ENCODE data around the gene NLRP13. TPM values are rescaled to one million over a fixed set of nuclear protein-coding genes. Genes with fewer than 3 reads are reported as not detected.

NLRP13 gene
- total RNA-seq, 1 experiment from 2014 or later, result not detected

DNA sequence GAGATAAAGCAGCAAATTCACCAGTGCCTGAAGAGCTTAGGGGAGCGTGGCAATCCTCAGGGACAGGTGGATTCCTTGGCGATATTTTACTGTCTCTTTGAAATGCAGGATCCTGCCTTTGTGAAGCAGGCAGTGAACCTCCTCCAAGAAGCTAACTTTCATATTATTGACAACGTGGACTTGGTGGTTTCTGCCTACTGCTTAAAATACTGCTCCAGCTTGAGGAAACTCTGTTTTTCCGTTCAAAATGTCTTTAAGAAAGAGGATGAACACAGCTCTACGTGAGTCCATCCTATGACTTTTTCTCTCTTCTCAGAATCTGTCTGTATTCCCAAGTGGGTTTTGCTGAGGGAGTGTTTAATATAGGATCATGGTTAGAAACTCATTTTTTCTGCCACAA lies 73.2 kb downstream of the NLRP13 start:
- intact Hi-C loops (cut with micrococcal nuclease), result no loop called here
- TF ChIP-seq POLR2AphosphoS5 (IDR thresholded peaks at IDR 0.05; ENCODE audit: low read depth, low read length) (no peak), SIN3A (IDR thresholded peaks at IDR 0.05; ENCODE audit: low read depth) (no peak), EGR1 (IDR thresholded peaks at IDR 0.05; ENCODE audit: low read depth) (no peak), YY1 (IDR thresholded peaks at IDR 0.05; ENCODE audit: extremely low read depth, insufficient replicate concordance, low read depth, low read length) (no peak), CEBPB (IDR thresholded peaks at IDR 0.05; ENCODE audit: low read depth) (no peak), ZNF274 (IDR thresholded peaks at IDR 0.05; ENCODE audit: low read depth, low read length) (no peak)
- TF ChIP-seq, protein P1, sequence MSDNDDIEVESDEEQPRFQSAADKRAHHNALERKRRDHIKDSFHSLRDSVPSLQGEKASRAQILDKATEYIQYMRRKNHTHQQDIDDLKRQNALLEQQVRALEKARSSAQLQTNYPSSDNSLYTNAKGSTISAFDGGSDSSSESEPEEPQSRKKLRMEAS (IDR thresholded peaks at IDR 0.05), result no peak
- H3K4me2 ChIP-seq (ENCODE audit: low read length), result no peak overlapping the region
- ATAC-seq (no peak), DNase-seq (ENCODE audit: low read depth, low spot score) (no peak)
- H3K79me2 ChIP-seq (ENCODE audit: insufficient read depth, low read length), result no peaks in the 10 kb centered on the region
- H3K9ac ChIP-seq (ENCODE audit: low read length), result no peak overlapping the region
- H2AFZ ChIP-seq (ENCODE audit: low read depth, low read length, poor library complexity, severe bottlenecking), result no peak overlapping the region
- RAD21 ChIA-PET (ENCODE audit: low non-redundant PET in 1 of 2, low total read pairs in 2 of 2, uncharacterized antibody in 2 of 2, unreplicated experiment in 2 of 2), result no interaction called here
- H3K36me3 ChIP-seq (ENCODE audit: control insufficient read depth in 1 of 2, insufficient read depth in 2 of 2, low read length in 2 of 2), result no peaks in the 10 kb centered on the region
- BruUV-seq (replicated peaks), result no TSS peak
- no peaks in the 10 kb centered on the region for H3K9me3 ChIP-seq (ENCODE audit: control insufficient read depth in 1 of 2, insufficient read depth in 1 of 2, low read depth in 1 of 2, low read length in 2 of 2)
- POLR2A ChIA-PET, result no interaction called here
- H3K27me3 ChIP-seq (ENCODE audit: insufficient read depth, low read length), result no peaks in the 10 kb centered on the region
- CTCF ChIA-PET, result no interaction called here
- no peaks in the 10 kb centered on the region for H3K9me2 ChIP-seq (ENCODE audit: insufficient read depth)
- H3K4me3 ChIP-seq (replicated peaks in 1 of 2; ENCODE audit: low read depth in 1 of 2, low read length in 2 of 2), result no peak overlapping the region
- no peak overlapping the region for H3K27ac ChIP-seq (ENCODE audit: low read depth, low read length)
- no peaks in the 10 kb centered on the region for H3K4me1 ChIP-seq (ENCODE audit: control insufficient read depth in 1 of 2, insufficient read depth in 2 of 2, low read length in 2 of 2)
- H4K20me1 ChIP-seq (ENCODE audit: insufficient read depth), result no peaks in the 10 kb centered on the region

DNA sequence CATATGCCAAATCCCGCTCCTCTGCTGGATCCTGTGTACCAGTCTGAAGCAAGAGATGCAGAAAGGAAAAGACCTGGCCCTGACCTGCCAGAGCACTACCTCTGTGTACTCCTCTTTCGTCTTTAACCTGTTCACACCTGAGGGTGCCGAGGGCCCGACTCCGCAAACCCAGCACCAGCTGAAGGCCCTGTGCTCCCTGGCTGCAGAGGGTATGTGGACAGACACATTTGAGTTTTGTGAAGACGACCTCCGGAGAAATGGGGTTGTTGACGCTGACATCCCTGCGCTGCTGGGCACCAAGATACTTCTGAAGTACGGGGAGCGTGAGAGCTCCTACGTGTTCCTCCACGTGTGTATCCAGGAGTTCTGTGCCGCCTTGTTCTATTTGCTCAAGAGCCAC lies 73.7 kb downstream of the NLRP13 start:
- intact Hi-C loops (cut with micrococcal nuclease), result no loop called here
- ATAC-seq, result no peak
- TF ChIP-seq, protein P2, sequence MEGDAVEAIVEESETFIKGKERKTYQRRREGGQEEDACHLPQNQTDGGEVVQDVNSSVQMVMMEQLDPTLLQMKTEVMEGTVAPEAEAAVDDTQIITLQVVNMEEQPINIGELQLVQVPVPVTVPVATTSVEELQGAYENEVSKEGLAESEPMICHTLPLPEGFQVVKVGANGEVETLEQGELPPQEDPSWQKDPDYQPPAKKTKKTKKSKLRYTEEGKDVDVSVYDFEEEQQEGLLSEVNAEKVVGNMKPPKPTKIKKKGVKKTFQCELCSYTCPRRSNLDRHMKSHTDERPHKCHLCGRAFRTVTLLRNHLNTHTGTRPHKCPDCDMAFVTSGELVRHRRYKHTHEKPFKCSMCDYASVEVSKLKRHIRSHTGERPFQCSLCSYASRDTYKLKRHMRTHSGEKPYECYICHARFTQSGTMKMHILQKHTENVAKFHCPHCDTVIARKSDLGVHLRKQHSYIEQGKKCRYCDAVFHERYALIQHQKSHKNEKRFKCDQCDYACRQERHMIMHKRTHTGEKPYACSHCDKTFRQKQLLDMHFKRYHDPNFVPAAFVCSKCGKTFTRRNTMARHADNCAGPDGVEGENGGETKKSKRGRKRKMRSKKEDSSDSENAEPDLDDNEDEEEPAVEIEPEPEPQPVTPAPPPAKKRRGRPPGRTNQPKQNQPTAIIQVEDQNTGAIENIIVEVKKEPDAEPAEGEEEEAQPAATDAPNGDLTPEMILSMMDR (IDR thresholded peaks at IDR 0.05 in 2 of 3, conservative IDR thresholded peaks at IDR 0.05 in 1 of 3; ENCODE audit: borderline replicate concordance in 1 of 3, insufficient read depth in 1 of 3, low read depth in 2 of 3, low read length in 2 of 3), result no peak
- TF ChIP-seq EZH2phosphoT487 (IDR thresholded peaks at IDR 0.05; ENCODE audit: borderline replicate concordance) (no peak), JUND (IDR thresholded peaks at IDR 0.05) (no peak), ZFX (IDR thresholded peaks at IDR 0.05) (no peak), CBX3 (IDR thresholded peaks at IDR 0.05; ENCODE audit: low read depth) (no peak), EGR1 (IDR thresholded peaks at IDR 0.05; ENCODE audit: low read depth) (no peak), SIN3A (IDR thresholded peaks at IDR 0.05; ENCODE audit: low read depth) (no peak), YY1 (IDR thresholded peaks at IDR 0.05; ENCODE audit: extremely low read depth, insufficient replicate concordance, low read depth, low read length) (no peak), POLR2A (IDR thresholded peaks at IDR 0.05; ENCODE audit: borderline replicate concordance, extremely low read depth, insufficient read depth, insufficient read length) (no peak)
- TF ChIP-seq, protein P3, sequence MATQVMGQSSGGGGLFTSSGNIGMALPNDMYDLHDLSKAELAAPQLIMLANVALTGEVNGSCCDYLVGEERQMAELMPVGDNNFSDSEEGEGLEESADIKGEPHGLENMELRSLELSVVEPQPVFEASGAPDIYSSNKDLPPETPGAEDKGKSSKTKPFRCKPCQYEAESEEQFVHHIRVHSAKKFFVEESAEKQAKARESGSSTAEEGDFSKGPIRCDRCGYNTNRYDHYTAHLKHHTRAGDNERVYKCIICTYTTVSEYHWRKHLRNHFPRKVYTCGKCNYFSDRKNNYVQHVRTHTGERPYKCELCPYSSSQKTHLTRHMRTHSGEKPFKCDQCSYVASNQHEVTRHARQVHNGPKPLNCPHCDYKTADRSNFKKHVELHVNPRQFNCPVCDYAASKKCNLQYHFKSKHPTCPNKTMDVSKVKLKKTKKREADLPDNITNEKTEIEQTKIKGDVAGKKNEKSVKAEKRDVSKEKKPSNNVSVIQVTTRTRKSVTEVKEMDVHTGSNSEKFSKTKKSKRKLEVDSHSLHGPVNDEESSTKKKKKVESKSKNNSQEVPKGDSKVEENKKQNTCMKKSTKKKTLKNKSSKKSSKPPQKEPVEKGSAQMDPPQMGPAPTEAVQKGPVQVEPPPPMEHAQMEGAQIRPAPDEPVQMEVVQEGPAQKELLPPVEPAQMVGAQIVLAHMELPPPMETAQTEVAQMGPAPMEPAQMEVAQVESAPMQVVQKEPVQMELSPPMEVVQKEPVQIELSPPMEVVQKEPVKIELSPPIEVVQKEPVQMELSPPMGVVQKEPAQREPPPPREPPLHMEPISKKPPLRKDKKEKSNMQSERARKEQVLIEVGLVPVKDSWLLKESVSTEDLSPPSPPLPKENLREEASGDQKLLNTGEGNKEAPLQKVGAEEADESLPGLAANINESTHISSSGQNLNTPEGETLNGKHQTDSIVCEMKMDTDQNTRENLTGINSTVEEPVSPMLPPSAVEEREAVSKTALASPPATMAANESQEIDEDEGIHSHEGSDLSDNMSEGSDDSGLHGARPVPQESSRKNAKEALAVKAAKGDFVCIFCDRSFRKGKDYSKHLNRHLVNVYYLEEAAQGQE (IDR thresholded peaks at IDR 0.05; ENCODE audit: low read depth), result no peak

More for the DNA sequence above, 73.7 kb downstream of the NLRP13 start:
- ChIA-PET RAD21 (ENCODE audit: low non-redundant PET in 1 of 2, low total read pairs in 2 of 2, uncharacterized antibody in 2 of 2, unreplicated experiment in 2 of 2) (no interaction called here), POLR2A (no interaction called here), CTCF (no interaction called here)
- DNase-seq (ENCODE audit: low read depth, low spot score), result no peak
- Histone ChIP-seq H3K36me3 (ENCODE audit: control insufficient read depth in 1 of 2, insufficient read depth in 2 of 2, low read length in 2 of 2) (no peaks in the 10 kb centered on the region), H3K4me2 (ENCODE audit: low read length) (no peak overlapping the region), H4K20me1 (ENCODE audit: insufficient read depth) (no peaks in the 10 kb centered on the region), H3K9ac (ENCODE audit: low read length) (no peak overlapping the region), H3K4me1 (ENCODE audit: control insufficient read depth in 1 of 2, insufficient read depth in 2 of 2, low read length in 2 of 2) (no peaks in the 10 kb centered on the region), H3K27ac (ENCODE audit: low read depth, low read length) (no peak overlapping the region), H3K4me3 (replicated peaks in 1 of 2; ENCODE audit: low read depth in 1 of 2, low read length in 2 of 2) (no peak overlapping the region), H3K9me3 (ENCODE audit: control insufficient read depth in 1 of 2, insufficient read depth in 1 of 2, low read depth in 1 of 2, low read length in 2 of 2) (no peaks in the 10 kb centered on the region), H3K79me2 (ENCODE audit: insufficient read depth, low read length) (no peaks in the 10 kb centered on the region), H3K27me3 (ENCODE audit: insufficient read depth, low read length) (no peaks in the 10 kb centered on the region), H2AFZ (ENCODE audit: low read depth, low read length, poor library complexity, severe bottlenecking) (no peak overlapping the region), H3K9me2 (ENCODE audit: insufficient read depth) (no peaks in the 10 kb centered on the region)
- BruUV-seq (replicated peaks), result no TSS peak
